Measurements from ENCODE around the gene ELMO1.

Gene ELMO1

GRCh38 chr7:37429435-37429791 is 19.3 kb downstream of the ELMO1 start:
- DNase-seq: no peak

DNA sequence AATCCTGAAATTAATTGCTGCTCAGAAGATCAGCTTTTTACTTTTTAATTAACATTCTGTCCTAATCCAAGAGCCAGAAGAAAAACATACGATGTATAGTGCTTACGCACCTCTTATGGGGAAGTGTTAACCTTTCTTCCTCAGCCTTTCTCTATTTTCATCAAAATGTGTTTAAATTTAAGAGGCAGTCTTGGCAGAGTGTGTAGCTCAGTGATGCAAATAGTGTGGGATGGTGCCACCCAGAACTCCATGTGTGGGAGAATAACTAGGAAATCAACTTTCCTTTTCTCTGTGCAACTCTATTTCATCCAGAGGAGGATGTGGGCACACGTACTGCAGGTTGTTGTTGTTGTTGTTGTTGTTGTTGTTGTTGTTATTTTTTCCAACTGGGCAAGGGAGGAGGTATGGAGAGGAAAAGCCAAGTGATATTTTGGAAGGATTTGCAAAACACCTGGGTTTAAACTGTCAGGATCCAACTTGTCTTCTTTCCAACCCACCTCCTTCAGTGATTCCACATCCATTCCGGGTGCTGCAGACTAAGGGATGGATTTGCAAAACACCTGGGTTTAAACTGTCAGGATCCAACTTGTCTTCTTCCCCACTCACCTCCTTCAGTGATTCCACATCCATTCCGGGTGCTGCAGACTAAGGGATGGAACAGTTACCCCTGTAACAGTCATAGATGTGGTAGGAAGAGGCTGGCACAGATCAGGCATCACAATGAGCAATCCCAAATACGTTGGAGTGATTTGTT is 19.8 kb downstream of the ELMO1 start:
- no peak for DNase-seq

DNA sequence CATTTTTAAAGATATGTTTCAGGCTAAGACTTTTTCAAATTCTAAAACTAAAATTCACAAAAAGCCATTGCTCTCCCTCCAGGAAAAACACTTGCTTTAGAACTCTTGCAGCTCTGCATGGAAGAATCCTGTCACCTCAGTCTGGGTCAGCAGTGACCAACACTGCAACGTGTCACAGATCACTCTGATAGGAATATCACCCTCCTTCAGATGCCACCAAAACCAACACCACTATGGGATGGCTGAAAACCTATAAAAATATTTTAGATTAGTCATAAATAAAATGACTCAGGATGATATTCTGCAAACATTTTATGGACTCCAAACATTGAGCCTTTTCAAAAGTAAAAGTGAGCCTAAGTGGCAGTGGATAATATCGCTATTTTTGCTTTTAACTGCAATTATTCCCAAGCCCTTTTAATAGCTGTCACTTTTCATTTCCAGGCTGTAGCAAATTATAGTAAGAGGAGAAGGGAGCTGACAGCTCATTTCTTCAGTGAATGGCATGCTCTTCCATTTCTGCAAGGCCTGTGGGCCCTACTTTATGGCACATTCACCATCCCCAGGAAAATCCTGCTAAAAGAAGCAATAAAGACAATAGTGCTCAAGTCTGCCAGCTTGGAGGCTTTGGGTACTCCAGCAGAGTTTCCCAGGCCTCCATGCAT is 21.3 kb downstream of the ELMO1 start:
- DNase-seq: no peak

DNA sequence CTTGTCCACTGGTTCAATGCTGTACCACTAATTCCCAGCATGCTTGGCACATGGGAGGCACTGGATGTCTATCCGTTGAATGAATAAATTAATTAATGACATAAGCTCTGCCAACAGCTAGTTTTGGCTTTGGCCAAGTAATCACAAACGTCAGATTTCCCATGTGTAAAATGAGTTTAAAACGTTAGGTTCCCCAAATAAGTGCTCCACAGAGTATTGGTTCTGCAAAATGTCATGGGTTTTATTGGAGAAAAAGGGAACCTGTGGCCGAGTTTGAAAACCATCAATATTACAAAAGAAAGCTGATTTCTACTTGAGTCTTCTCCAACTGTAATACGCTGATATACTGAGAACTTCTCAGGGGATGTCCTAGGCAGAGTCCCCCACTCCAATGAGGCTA is 23.2 kb downstream of the ELMO1 start:
- no peak for DNase-seq

DNA sequence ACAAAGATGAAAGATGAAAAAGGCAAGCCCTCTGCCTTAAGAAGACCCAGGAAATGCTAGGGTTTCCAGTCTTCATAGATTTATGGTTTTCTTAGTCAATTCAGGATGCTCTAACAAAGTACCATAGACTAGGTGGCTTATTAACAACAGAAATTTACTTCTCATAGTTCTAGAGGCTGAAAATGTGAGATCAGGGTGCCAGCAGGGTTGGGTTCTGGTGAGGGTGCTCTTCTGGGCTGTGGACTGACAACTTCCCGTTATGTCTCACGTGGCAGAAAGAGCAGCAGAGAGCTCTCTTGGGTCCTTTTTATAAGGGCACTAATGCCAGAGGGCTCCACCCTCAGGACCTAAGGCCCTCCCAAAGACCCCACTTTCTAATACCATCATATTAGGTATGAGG is 23.7 kb downstream of the ELMO1 start:
- DNase-seq: no peak

DNA sequence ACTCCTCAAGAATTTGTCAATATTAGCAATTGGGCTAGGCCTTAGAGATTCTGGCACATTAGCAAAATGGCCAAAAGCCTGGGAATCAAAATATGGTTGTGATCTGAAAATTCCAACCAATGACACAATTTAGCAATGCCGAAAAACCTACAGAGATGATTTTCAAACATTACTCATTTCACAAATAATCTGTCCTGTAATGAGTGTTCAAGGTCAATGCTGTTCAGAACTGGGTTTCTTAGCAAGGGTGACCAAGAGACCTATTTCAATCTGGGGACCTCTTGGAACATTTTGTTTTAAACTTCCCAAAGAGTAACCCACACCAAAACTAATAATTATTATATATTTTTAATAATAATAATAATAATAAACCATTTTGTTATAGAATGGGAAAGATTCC is 24.1 kb downstream of the ELMO1 start:
- DNase-seq: no peak

GRCh38 chr7:37421861-37422500 is 26.7 kb downstream of the ELMO1 start:
- DNase-seq: no peak

- DNase-seq: no peak
Observed at GRCh38 chr7:37420946-37421695, 27.5 kb downstream of the ELMO1 start.

- no peak for DNase-seq
Observed at GRCh38 chr7:37419496-37419895, 29.2 kb downstream of the ELMO1 start.

- DNase-seq: no peak
Observed at GRCh38 chr7:37418381-37418780, 30.3 kb downstream of the ELMO1 start.

- no peak for DNase-seq
Observed at GRCh38 chr7:37417107-37417474, 31.6 kb downstream of the ELMO1 start.

GRCh38 chr7:37416378-37417106 is 32.1 kb downstream of the ELMO1 start:
- DNase-seq: no peak

DNA sequence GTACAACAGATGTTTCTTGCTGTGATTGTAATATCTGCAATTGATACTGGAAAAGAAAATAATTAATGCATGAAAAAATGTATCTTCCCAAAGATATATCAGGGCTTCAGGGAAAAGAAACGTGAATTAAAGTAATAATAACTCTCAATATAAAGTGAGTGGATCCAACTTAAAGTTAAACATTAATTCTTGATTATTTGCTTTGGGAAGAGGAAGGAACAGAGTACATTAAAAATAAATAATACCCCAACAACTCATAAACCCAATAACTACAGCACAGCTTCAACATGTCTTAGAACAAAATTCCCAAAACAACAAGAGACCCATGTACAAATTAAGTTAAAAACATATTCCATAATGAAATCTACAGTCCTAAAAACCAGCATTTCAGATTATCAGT is 33.0 kb downstream of the ELMO1 start:
- DNase-seq: no peak

DNA sequence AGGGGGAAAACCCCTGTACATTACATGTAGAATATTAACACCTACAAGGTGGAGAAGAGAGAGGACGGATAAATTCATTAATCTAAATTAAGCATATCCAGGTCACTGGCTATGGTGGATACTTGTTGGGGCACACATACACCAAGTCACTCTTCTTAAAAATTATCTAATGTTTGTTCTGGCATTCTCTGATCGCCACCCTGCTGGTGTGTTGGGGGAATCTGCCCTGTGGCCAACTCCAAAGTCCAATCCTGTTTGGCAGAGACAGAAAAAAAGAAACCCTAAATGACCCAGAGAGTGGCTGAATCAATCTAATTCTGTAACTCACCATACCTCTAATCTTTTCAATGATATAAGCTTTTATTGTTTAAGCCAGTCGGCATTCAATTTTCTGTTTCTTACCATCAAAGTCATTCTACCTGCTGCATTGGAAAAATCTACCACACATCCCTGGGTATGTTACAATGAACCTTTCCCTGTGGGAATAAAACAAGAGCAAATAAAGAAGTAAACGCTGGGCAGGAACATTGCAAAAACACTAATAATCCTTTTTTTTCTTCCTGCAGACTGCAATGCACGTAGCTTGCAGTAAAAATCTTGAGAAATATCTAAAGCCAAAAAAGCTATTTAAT is 34.2 kb downstream of the ELMO1 start:
- no peak for DNase-seq

- no peak for DNase-seq
Observed at GRCh38 chr7:37411444-37412034, 37.1 kb downstream of the ELMO1 start.

GRCh38 chr7:37410305-37411229 is 38.1 kb downstream of the ELMO1 start:
- DNase-seq: no peak

GRCh38 chr7:37409461-37409860 is 39.2 kb downstream of the ELMO1 start:
- DNase-seq: no peak

DNA sequence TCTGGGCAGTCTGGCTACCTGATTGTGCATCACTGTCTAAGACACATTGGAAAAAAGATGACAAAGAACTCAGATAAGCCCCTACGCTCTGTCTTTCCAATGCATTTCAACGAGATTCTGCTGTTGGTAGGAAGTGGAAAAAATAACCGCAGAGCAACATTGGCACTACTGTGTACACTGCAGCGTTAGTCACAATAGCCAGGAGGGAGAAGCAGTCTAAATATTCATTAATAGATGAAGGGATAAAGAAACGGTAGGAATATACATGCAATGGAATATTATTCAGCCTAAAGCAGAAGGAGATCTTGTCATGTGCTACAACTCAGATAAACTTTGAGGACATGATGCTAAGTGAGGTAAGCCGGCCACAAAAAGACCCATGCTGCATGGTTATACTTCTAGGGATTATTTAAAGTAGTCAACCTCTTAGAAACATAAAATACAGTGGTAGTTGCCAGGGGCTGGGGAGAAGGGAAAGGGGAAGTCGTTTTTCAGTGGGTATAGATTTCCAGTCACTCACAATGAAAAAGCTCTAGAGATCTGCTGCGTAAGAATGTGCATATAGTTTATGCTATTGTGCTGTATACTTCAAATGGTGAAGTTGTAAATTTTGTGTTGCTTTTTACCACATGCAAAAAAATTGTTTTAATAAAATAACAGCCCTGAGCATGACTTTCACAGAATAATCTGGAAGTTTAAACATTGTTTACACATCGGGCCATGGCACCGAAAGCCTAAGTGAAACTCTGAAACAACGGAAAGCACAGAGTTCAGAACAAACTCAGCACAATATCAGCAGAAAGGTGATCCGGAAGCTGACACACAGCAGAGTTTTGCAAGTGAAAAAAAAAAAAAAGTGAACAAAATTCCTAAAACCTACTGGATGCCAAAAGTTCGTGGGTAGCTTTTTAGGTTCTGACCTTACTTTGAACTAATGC is 40.1 kb downstream of the ELMO1 start:
- no peak for DNase-seq

DNA sequence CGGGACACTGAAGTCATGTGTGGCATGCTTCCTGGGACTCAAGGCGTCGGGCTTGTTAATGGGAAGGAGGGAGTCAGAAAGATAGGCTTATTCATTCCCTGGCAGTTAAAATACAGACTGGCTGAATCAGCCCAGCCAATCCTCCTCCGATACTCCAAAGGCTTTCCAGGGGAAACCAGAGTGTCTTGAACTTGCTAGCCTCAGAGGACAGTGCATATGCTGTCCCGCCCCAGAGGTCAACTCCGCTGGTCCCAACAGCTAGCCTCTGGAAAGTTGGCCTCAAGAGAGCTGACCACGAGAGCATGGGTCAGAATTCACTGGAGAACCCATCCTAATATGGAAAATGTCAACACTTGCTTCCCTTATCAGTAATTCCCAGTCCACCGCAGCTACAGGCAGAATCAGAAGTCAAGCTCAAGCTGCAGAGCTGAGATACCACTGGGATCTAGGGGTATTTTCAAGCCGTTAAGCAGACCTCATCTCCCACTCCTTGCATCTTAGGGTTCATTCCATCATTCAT is 43.0 kb downstream of the ELMO1 start:
- no peak for DNase-seq

Data from CD4-positive, alpha-beta T cell treated with Interleukin-15 for 1 hour (primary cell).